Choroid plexus epithelial cell (primary cell): ENCODE results near the gene SSC5D.

Source experiments
- DNase-seq: peaks from one replicate; pipeline ENCODE4 v3.0.0-alpha.2; 2010; ENCODE audit warnings: low read depth
- H3K4me3 ChIP-seq: 2 replicates; pipeline ENCODE4 v1.5.1; 2011; ENCODE audit warnings: low read depth, mild to moderate bottlenecking, control low read depth, low read length, moderate library complexity
- CTCF ChIP-seq: conservative IDR thresholded peaks from 2 replicates; pipeline ENCODE4 v1.5.1; 2011; ENCODE audit warnings: low read depth, mild to moderate bottlenecking, control low read depth, inconsistent platforms, low read length, moderate library complexity

Gene SSC5D

DNA sequence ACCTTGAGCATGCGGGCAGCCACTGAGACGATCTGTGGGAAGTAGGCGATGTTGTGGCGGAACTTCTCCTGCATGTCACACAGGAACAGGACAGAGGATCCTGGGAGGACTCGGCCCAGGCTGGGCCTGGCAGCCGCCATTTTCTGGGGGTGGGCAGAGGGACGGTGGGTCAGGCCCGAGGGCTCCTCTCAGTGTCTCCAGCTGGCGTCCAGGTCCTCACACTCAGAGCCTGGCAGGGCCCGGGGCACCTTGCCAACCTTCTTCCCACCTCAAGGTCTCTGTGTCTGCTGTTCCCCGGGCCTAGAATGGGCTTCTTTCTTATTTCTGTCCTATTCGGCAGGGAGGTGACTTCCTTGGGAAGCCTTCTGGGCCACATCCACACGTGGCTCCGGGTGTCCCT, 31.9 kb upstream of the SSC5D start:
- no peak overlapping the region for H3K4me3 ChIP-seq
- no peak for TF ChIP-seq CTCF
- no peak for DNase-seq

DNA sequence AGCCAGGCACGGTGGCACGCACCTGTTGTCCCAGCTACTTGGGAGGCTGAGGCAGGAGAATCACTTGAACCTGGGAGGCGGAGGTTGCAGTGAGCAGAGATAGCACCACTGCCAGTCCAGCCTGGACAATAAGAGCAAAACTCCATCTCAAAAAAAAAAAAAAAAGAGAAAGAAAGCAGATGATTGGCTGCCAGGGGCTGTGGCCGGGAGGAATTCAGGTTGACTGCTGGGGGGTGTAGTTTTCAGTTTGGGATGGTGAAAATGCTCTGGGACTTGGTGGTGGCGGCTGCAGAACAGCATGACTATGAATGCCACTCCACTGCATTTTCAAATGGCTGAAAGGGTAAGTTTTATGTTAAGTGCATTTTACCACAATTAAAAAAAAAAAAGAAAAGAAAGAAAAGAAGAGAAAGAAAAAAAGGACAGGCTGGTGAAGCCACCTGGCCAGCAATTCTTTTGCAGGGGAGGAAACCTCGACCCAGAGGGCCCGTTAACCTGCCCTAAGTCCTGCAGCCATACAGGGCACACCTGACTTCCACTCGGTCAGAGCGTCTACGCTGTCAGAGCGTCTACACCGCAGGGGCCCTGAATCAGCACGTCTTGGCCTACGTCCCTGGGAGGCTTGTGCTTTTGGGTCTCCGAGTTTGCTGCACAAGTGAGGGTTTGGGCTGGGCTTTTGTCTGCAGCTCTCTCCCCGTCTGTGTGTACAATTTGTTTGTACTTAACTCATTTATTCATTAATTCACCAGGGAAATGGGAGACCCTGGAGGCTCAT, 30.4 kb upstream of the SSC5D start:
- DNase-seq, result no peak
- no peak overlapping the region for H3K4me3 ChIP-seq
- no peak for TF ChIP-seq CTCF

- H3K4me3 ChIP-seq, result no peak overlapping the region
- TF ChIP-seq CTCF, result no peak
Observed at GRCh38 chr19:55459551-55459949, 28.7 kb upstream of the SSC5D start.

DNA sequence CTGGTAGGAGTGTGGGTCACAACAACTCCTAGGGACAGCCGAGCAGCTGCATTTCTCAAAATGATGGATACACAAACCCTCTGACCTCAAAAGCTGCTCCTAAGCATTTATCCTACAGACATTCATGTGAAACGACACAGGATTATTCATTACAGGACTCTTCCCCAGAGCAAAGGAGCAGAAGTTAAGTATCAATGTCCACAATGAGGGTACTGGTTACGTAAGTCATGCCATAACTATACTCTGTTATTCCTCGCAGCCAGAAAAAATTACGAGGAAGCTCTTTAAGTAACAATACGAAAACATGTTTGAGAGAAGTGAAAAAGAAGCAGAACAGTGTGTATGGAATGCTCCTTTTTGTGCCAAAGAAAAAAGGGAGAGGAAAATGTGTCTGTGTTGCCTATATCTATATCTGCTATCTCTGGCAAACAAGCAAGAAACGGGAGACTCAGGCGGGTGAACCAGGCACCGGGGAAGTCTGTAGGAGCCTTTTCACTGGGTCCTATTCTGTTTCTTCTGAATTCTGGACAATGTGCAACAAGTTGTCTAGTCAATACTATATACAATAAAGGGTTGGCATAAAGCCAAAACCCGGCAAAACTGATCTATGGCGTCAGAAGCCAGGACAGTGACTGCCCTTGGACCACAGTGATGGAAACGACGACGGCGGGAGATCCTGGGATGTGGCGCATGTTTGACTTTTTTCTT, 28.1 kb upstream of the SSC5D start:
- DNase-seq, result peak; percentile 53
- TF ChIP-seq CTCF, result no peak
- peak overlapping the region; percentile 97 for H3K4me3 ChIP-seq

More at GRCh38 chr19:55459551-55459949, 28.7 kb upstream of the SSC5D start:
- no peak for DNase-seq

DNA sequence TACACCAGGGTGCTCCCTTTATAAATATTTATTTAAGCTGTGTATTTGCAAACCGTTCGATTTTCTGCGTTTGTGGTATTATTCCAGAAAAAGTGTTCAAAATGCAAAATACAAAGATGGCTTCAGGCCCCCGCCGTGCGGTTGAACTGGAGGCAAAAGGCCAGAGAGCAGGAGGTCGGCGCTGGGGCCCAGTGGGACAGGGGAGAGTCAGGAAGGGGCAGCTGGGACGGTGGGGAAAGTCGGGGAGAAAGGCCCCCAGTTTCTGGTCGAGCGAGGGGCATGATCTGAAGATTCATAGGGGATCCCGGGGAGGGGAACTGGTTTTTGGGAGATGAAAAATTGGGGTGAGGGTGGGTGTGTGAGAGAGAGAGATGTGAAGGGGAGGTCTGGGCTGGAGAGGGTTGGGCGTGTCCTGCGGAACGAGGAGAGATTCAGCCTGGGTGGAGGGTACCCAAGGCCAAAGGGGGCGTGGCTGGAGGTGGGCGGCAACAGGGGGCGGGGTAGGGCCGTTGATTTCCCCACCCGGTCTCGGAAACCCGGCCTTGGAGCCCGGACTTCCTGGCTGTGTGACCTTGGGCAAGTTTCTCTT, 27.5 kb upstream of the SSC5D start:
- TF ChIP-seq CTCF, result peak; percentile 1
- peak; percentile 86 for DNase-seq

DNA sequence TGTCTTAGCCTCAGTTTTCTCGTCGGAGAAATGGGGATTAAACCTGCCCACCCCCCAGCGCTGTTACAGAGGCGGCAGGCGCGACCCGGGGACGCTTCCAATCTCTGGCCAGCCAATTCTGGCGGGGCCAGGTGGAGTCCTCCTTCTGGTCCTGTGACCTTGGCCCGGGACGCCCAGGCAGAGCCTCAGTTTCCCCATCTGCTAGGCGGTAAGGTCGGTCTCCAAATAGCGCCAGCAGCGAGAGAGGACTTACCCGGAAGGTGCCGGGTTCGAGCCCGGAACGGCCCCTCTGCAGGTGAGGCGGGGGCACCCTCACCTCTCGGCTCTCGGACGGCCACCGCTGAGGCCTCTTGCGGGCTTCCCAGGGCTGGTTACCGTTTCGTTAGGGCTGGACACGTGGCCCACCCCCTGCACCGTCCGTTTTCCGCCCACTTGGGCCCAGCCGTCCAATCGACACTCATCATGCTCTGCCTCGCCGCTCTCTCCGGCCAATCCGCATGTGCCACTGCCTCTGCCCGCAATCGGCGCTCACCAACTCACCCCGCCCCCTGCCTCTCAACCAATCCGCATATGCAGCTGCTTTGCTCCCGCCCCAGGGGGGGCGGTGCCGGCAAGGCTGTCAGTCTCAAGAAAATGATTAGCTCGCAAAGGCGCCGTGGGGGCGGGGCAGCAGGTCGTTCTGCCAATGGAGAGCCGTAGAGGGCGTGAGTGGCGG, 26.8 kb upstream of the SSC5D start, which contains the start of gene ISOC2:
Gene ISOC2, minus strand, starts transcription at position 384 of the 715 bp plus-strand sequence. CDS start 5,156 bp downstream, outside the sequence.
- DNase-seq, result peak; percentile 100
- TF ChIP-seq CTCF, result peak; percentile 4
- peak within 1 kb of the TSS; percentile 97 for H3K4me3 ChIP-seq

More for the DNA sequence above, 27.5 kb upstream of the SSC5D start:
- peak overlapping the region; percentile 97 for H3K4me3 ChIP-seq
